HG03342 (cell line): ENCODE data around the gene PHF20.
A peak's percentile ranks its signal among the peaks of the same experiment; 100 is the strongest.
"Not testable (repeated sequence)": the region's sequence is repeated elsewhere in the genome, so short reads cannot be mapped to it uniquely, and the experiment has no call there.

ENCODE experiments used
- ATAC-seq: cut with Tn5 transposase; IDR thresholded peaks from one replicate; pipeline ENCODE4 v1.9.1; 2021; ENCODE audit warnings: mild to moderate bottlenecking, moderate library complexity; ENCODE audit not compliant: unreplicated experiment

PHF20 gene

GRCh38 chr20:35883336-35883777 is 111.5 kb downstream of the PHF20 start:
- ATAC-seq, result no peak

DNA sequence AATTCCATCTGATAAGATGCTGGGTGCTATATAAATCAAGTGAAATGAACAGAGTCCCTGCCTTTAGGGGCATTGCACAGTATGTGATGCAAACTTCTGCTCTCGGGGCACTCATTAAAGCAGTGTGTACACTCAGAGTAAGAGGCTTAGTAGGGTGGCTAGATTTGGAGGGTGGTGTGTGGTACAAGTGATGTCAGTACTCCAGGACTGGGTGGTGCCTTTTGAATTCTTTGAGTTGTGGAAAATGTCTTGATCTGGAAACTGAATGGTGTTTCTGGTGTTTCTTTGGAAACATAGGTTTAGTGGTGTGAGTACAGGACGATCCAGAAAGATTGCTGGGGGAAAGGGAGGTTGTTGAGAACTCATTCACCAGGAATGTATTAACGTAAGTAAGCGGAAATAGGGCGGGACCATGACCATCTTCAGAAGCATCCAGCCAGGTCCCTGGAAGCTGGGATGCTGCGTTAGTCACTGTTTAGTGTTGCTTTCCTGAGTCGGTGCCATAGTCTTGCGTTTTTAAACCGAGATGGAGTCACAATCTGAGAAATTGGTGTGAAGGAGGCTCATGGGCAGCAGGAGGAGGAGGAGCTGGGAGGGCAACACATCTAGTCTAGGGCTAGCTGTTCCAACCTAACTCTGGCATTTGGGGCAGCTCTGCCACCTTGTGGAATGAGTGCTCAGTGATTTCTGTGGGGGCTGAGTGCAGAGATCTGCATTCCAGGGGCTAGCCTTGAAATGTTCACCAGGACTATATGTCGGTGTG is 112.1 kb downstream of the PHF20 start:
- no peak for ATAC-seq

DNA sequence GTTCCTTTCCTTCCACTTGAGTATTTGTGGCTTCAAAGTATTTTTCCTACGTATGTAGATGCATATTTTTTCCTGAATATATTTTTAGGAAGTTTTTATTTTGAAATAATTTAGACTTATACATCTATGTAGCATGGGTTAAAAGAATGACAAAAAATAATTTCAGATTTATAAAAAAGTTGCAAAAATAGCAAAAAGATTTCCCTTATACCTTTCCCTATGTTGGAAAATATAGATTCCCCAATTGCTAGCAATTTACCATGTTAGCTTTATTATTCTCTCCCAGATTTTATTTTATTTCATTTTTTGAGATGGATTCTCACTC is 112.7 kb downstream of the PHF20 start:
- ATAC-seq, result no peak

- ATAC-seq, result no peak
These were observed 113.4 kb downstream of the PHF20 start for GRCh38 chr20:35885212-35885611.

GRCh38 chr20:35886537-35886936 is 114.7 kb downstream of the PHF20 start:
- ATAC-seq, result no peak

GRCh38 chr20:35887393-35888064 is 115.7 kb downstream of the PHF20 start:
- no peak for ATAC-seq

DNA sequence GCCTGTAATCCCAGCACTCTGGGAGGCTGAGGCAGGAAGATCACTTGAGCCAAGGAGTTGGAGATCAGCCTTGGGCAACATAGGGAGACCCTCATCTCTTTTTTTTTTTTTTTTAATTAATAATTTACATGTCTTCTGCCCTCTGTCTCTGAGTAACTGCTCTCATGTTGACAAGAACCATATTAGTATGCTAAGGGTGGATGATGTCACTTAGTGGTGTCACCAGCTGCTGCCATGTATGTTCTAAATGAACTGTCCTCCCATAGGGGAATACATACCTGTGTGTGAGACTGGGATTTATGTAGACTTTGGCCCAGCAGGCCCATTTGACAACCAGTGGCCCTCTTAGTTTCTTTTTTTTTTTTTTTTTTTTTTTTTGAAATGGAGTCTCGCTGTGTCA is 116.8 kb downstream of the PHF20 start:
- ATAC-seq, result no peak

DNA sequence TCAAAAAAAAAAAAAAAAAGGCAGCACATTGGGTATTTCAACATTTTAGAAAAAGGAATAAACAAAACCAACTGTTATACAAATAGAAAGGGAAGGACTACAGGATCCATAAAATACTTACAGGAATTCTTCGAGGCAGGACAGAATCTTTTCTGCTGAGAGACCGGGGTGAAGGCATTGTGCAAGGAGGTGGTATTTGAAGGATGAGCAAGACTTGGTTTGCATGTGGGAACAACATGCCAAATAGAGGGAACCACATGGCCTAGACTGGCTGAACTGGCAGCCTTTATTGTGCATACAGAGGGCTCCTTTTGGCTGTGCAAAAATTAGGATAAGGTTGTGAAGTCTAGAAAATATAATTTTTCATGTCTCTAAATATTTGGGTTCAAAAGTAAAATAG is 119.6 kb downstream of the PHF20 start:
- ATAC-seq, result no peak

DNA sequence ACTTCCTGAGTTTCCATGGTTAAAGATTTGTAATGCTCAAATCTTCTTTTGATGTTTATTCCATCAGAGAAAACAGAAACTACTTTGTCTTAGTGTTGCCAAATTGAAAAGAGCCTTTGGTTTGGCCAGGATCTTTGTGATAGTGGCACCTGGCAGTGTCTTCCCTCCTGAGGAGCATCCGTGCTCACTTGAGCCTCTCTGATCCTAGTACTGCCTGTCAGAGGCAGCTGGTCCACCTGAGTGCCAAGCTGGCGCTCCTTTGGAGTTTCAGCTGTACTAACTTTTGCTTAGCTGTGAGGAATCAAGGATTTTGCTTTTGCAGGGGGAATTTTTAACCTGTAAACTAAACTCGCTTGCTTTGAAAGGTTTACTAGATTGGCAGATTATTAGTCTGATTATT is 121.1 kb downstream of the PHF20 start:
- ATAC-seq, result no peak

GRCh38 chr20:35893942-35894341 is 122.1 kb downstream of the PHF20 start:
- ATAC-seq, result peak; percentile 89

DNA sequence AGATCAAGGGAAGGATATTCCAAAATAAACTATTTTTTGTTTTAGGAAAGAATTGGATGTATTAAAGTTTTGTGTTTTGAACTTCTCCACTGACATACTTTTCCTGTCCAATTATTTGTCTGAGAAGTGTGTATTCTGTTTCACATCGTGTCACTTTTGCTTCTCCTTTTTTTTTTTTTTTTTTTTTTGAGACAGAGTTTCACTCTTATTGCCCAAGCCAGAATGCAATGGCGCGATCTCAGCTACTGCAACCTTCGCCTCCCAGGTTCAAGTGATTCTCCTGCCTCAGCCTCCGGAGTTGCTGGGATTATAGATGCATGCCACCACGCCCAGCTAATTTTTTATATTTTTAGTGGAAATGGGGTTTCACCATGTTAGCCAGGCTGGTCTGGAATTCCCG is 123.7 kb downstream of the PHF20 start:
- ATAC-seq, result not testable (repeated sequence)

DNA sequence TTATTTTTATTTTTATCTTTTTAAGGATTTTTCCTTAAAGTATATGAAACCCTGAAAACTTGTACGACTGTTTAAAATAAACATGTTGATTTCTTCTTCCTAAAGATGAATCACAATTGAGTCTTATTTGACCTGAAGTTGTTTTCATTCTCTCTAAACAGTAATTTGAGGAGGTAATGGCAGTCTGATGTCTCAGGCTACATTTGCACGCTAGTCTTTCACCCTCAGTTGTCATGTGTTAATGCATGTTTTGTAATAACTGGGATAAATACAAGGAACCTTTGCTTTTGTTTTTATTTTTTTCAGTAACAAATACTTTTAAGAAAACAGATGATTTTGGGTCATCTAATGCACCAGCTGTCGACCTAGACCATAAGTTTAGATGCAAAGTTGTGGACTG is 127.2 kb downstream of the PHF20 start:
- no peak for ATAC-seq

GRCh38 chr20:35901230-35901629 is 129.4 kb downstream of the PHF20 start:
- not testable (repeated sequence) for ATAC-seq

DNA sequence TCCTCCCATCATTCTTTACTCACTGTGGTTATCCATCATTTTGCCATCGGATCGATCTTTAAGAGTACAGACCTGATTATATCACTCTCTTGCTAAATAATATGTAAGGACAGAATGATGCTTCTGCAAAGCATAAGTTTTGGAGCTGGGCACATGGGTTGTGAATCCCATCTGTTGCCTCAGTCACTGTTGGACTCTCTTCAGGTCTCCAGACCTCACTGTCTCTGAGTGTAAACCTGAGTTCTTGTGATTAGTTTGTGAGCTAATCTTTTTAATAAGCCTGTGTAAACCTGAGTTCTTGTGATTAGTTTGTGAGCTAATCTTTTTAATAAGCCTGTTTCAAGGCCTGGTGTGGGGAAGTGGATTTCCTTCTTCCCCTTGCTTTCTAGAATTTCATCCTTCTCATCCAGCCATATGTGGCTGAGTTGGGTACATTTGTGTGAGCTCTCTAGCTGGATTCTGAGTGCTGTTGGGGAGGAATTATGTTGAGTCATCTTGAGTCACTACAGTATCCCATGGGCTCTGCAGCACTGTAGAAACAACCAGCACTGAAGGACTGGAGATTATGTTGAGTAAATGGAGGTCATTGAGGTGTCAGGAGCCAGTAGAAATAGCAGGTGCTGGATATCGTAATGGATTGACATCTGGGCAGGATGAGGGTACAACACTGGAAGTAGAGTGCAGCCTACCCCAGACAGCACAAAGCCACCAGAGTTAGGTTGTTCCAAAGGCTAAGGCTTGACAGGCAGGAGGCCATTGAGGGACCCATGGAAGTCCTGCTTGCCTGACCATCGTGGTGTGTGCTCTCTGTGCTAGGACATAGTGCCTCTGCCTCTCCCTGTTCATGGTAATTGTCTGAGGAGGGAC is 130.1 kb downstream of the PHF20 start:
- ATAC-seq, result no peak

DNA sequence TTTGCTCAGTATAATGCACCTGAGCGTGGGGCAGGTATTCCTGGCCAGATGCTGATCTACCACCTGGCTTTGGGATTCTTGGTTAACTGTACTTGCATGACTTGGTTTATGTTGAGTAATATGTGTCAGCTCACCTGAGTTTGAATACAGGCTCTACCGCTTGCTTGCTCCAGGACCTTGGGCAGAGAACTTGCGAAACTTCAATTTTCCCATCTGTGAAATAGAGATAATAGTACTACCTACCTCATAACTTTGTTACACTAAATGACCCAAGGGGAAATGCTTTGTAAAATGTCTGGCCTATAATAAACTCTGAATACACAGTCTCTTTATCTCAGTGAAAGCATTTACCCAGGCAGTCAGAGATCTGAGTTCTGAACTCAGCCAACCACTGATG is 130.7 kb downstream of the PHF20 start:
- ATAC-seq, result no peak

- ATAC-seq, result no peak
These were observed 132.0 kb downstream of the PHF20 start for GRCh38 chr20:35903843-35904242.

- no peak for ATAC-seq
These were observed 133.3 kb downstream of the PHF20 start for GRCh38 chr20:35904982-35905663.

GRCh38 chr20:35907017-35907701 is 135.3 kb downstream of the PHF20 start:
- no peak for ATAC-seq

DNA sequence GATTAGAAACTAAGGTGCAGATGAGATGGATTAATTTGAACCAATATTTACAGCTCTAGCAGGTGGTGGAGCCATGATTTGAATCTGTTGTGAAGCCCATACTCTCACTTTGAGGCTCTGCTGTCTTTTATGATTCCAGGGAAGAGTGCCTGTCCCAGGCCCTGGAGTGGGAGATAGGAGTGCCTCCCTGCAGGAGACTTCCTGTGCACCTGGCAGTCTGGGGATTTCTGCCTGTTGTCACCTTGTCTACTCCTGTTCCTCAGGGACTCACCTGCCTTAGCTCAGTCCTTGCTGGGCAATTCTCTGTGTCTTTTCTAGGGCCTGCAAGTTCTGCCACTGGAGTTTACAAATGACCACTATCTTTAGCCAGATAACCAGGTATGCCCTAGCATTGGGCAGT is 136.2 kb downstream of the PHF20 start:
- ATAC-seq, result no peak

DNA sequence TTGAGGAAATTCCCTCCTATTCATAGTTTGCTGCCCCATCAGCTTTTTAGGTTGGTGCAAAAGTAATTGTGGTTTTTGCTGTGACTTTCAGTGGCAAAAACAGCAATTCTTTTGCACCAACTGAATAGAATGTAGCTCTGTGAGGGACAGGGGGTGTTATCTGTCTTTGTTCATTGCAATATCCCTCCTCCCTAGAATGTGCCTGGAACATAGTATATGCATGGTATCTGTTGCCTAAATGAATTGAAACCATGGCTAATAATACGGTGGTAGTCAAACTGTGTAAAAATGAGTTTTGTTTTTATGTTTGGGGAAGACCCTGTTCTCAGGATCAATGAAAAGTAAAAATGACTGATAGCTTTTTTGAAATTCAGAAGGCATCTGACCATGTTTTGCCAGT is 137.4 kb downstream of the PHF20 start:
- no peak for ATAC-seq

GRCh38 chr20:35909796-35910195 is 138.0 kb downstream of the PHF20 start:
- no peak for ATAC-seq
